Measurements from ENCODE around the gene KRTAP10-12. TPM values are rescaled to one million over a fixed set of nuclear protein-coding genes. Genes with fewer than 3 reads are reported as not detected.

Gene KRTAP10-12
- total RNA-seq, 1 experiment from 2014 or later, result not detected

GRCh38 chr21:44732263-44732662 is 35.3 kb downstream of the KRTAP10-12 start:
- no peak for DNase-seq (ENCODE audit: low read depth)

GRCh38 chr21:44732956-44733355 is 36.0 kb downstream of the KRTAP10-12 start:
- no peak for DNase-seq (ENCODE audit: low read depth)

- no peak for DNase-seq (ENCODE audit: low read depth)
Observed at GRCh38 chr21:44734026-44734745, 37.2 kb downstream of the KRTAP10-12 start.

GRCh38 chr21:44734841-44735240 is 37.9 kb downstream of the KRTAP10-12 start:
- no peak for DNase-seq (ENCODE audit: low read depth)

- no peak for DNase-seq (ENCODE audit: low read depth)
Observed at GRCh38 chr21:44735821-44736220, 38.8 kb downstream of the KRTAP10-12 start.

- no peak for DNase-seq (ENCODE audit: low read depth)
Observed at GRCh38 chr21:44736291-44737004, 39.5 kb downstream of the KRTAP10-12 start.

GRCh38 chr21:44737706-44738354 is 40.9 kb downstream of the KRTAP10-12 start:
- peak; percentile 34 for DNase-seq (ENCODE audit: low read depth)

GRCh38 chr21:44738621-44739020 is 41.6 kb downstream of the KRTAP10-12 start:
- DNase-seq (ENCODE audit: low read depth), result no peak

- DNase-seq (ENCODE audit: low read depth), result no peak
Observed at GRCh38 chr21:44739316-44739715, 42.3 kb downstream of the KRTAP10-12 start.

GRCh38 chr21:44740742-44741141 is 43.8 kb downstream of the KRTAP10-12 start:
- DNase-seq (ENCODE audit: low read depth), result no peak

GRCh38 chr21:44741921-44742320 is 44.9 kb downstream of the KRTAP10-12 start:
- DNase-seq (ENCODE audit: low read depth), result no peak

- no peak for DNase-seq (ENCODE audit: low read depth)
Observed at GRCh38 chr21:44742418-44743153, 45.6 kb downstream of the KRTAP10-12 start.

Other genes with a start within 250 kb of the KRTAP10-12 start
- gene LRRC3, start 241.7 kb upstream of the KRTAP10-12 start, total RNA-seq (2014; rRNA removed), result not detected in 2 replicates
- not detected in 2 replicates for gene KRTAP10-1, start 157.0 kb upstream of the KRTAP10-12 start, total RNA-seq (2014; rRNA removed)
- not detected in 2 replicates for gene KRTAP10-2, start 145.7 kb upstream of the KRTAP10-12 start, total RNA-seq (2014; rRNA removed)
- gene KRTAP10-3, start 138.4 kb upstream of the KRTAP10-12 start, total RNA-seq (2014; rRNA removed), result not detected in 2 replicates
- gene KRTAP10-4, start 123.4 kb upstream of the KRTAP10-12 start, total RNA-seq (2014; rRNA removed), result not detected in 2 replicates
- gene KRTAP10-5, start 116.6 kb upstream of the KRTAP10-12 start, total RNA-seq (2014; rRNA removed), result not detected in 2 replicates
- gene KRTAP10-6, start 104.7 kb upstream of the KRTAP10-12 start, total RNA-seq (2014; rRNA removed), result not detected in 2 replicates
- not detected in 2 replicates for gene KRTAP10-7, start 96.6 kb upstream of the KRTAP10-12 start, total RNA-seq (2014; rRNA removed)
- gene KRTAP10-8, start 85.1 kb upstream of the KRTAP10-12 start, total RNA-seq (2014; rRNA removed), result not detected in 2 replicates
- not detected in 2 replicates for gene KRTAP10-9, start 70.1 kb upstream of the KRTAP10-12 start, total RNA-seq (2014; rRNA removed)
- not detected in 2 replicates for gene KRTAP10-10, start 59.8 kb upstream of the KRTAP10-12 start, total RNA-seq (2014; rRNA removed)
- not detected in 2 replicates for gene KRTAP10-11, start 50.8 kb upstream of the KRTAP10-12 start, total RNA-seq (2014; rRNA removed)
- not detected in 2 replicates for gene KRTAP12-4, start 42.5 kb upstream of the KRTAP10-12 start, total RNA-seq (2014; rRNA removed)
- gene KRTAP12-3, start 39.2 kb upstream of the KRTAP10-12 start, total RNA-seq (2014; rRNA removed), result not detected in 2 replicates
- gene KRTAP12-2, start 30.2 kb upstream of the KRTAP10-12 start, total RNA-seq (2014; rRNA removed), result not detected in 2 replicates
- gene KRTAP12-1, start 15.0 kb upstream of the KRTAP10-12 start, total RNA-seq (2014; rRNA removed), result not detected in 2 replicates
- not detected in 2 replicates for gene TSPEAR, start 14.4 kb downstream of the KRTAP10-12 start, total RNA-seq (2014; rRNA removed)
- gene UBE2G2, start 104.6 kb downstream of the KRTAP10-12 start, total RNA-seq (2014; rRNA removed), result 54.5 and 55.5 TPM in 2 replicates
- 125 and 129 TPM in 2 replicates for gene SUMO3, start 120.9 kb downstream of the KRTAP10-12 start, total RNA-seq (2014; rRNA removed)
- gene PTTG1IP, start 176.5 kb downstream of the KRTAP10-12 start, total RNA-seq (2014; rRNA removed), result 496 and 531 TPM in 2 replicates
- gene ITGB2, start 223.7 kb downstream of the KRTAP10-12 start, total RNA-seq (2014; rRNA removed), result 3.7 and 3.8 TPM in 2 replicates
- gene SLX9, start 242.9 kb downstream of the KRTAP10-12 start, total RNA-seq (2014; rRNA removed), result 21.2 and 24.9 TPM in 2 replicates

Measured in LHCN-M2 (cell line).